GM12878 (cell line): ENCODE measurements around the gene RALGPS1. TPM values are rescaled to one million over a fixed set of nuclear protein-coding genes. Genes with fewer than 3 reads are reported as not detected.

Source experiments
- ATAC-seq: fragments of 200-7000 bp; cut with Tn5 transposase; 3 replicates; pipeline ENCODE4 v1.9.1; 2020; ENCODE audit warnings: mild to moderate bottlenecking, moderate library complexity
- BruUV-seq: library from RNA; stranded (reverse); fragments of 400-500 nt; replicated peaks from 2 replicates; lab custom pipeline; 2021; lab: Mats Ljungman, UMichigan
- CTCF ChIA-PET: fragments of 300-600 bp; sonication (Branson Sonifier 250); formaldehyde crosslinking; extraction: SDS; loops from one replicate; lab custom pipeline; 2021; ENCODE audit warnings: inconsistent platforms; lab: Yijun Ruan, JAX
- POLR2A ChIA-PET: fragments of 350-600 bp; formaldehyde crosslinking; extraction: SDS; loops from one replicate; lab custom pipeline; 2021; ENCODE audit warnings: inconsistent platforms; lab: Charles Lee
- RAD21 ChIA-PET: fragments of 300-600 bp; sonication (Branson Sonifier 250); formaldehyde crosslinking; loops from one replicate; lab custom pipeline; 2023; ENCODE audit warnings: antibody characterized with exemption; ENCODE audit not compliant: unreplicated experiment; lab: Charles Lee
- SMC1A ChIA-PET: fragments of 300-600 bp; sonication (Branson Sonifier 250); formaldehyde crosslinking; loops from one replicate; lab custom pipeline; 2023; ENCODE audit not compliant: unreplicated experiment, uncharacterized antibody; lab: Charles Lee
- DNase-seq: peaks from one replicate; pipeline ENCODE4 v3.0.0-alpha.2; 2011; ENCODE audit warnings: low read depth, low spot score
- FAIRE-seq: peaks from 3 replicates; lab custom pipeline; 2011; peaks lifted over from hg19 to GRCh38; lab: Jason Lieb, UNC
- H2AFZ ChIP-seq: 2 replicates; pipeline ENCODE4 v1.6.0; 2011; ENCODE audit warnings: low read depth, low read length, control low read depth; ENCODE audit not compliant: control insufficient read depth
- H3K27ac ChIP-seq: 2 replicates; pipeline ENCODE4 v1.5.1; 2011; ENCODE audit warnings: control low read depth; ENCODE audit not compliant: control insufficient read depth, insufficient read depth
- H3K27me3 ChIP-seq, 2 experiments: replicated peaks in 1 of 2; 2 replicates each; pipeline versions ENCODE4 v1.6.0 to v1.6.1; 2011; ENCODE audit warnings: low read length in 1 of 2; ENCODE audit not compliant: control insufficient read depth in 2 of 2, insufficient read depth in 2 of 2
- H3K36me3 ChIP-seq, 2 experiments: 2 replicates each; pipeline ENCODE4 v1.5.1; 2011; ENCODE audit warnings: low read length in 1 of 2; ENCODE audit not compliant: control insufficient read depth in 2 of 2, insufficient read depth in 2 of 2
- H3K4me1 ChIP-seq: 2 replicates; pipeline ENCODE4 v1.6.1; 2011; ENCODE audit warnings: mild to moderate bottlenecking, low read length, moderate library complexity, mixed read lengths; ENCODE audit not compliant: control insufficient read depth, insufficient read depth
- H3K4me2 ChIP-seq: 2 replicates; pipeline ENCODE4 v1.6.0; 2011; ENCODE audit warnings: control low read depth; ENCODE audit not compliant: control insufficient read depth, insufficient read depth
- H3K4me3 ChIP-seq: fragments of 200-600 bp; sonication (generic); 2 replicates; pipeline ENCODE4 v1.5.1; 2016
- H3K79me2 ChIP-seq: 2 replicates; pipeline ENCODE4 v1.6.0; 2011; ENCODE audit warnings: low read length; ENCODE audit not compliant: control insufficient read depth, insufficient read depth
- H3K9ac ChIP-seq: 2 replicates; pipeline ENCODE4 v1.8.0; 2011; ENCODE audit warnings: low read length, control low read depth, mixed read lengths; ENCODE audit not compliant: control insufficient read depth, insufficient read depth
- H3K9me3 ChIP-seq: replicated peaks from 3 replicates; pipeline ENCODE4 v1.5.1; 2011; ENCODE audit warnings: mild to moderate bottlenecking, low read length; ENCODE audit not compliant: control insufficient read depth, insufficient read depth
- H4K20me1 ChIP-seq: 2 replicates; pipeline ENCODE4 v1.6.0; 2011; ENCODE audit not compliant: control insufficient read depth, insufficient read depth
- BCL3 ChIP-seq: IDR thresholded peaks from 2 replicates; pipeline ENCODE4 v1.6.1; 2011; ENCODE audit warnings: borderline replicate concordance, low read depth, mild to moderate bottlenecking, moderate library complexity, low read length; ENCODE audit not compliant: insufficient read depth, poor library complexity, severe bottlenecking
- EGR1 ChIP-seq, 2 experiments: IDR thresholded peaks; 1 replicate in 1 of 2; 2 replicates in 1 of 2; pipeline ENCODE4 v1.6.1; 2011 to 2012; ENCODE audit warnings: low read depth in 2 of 2, low read length in 2 of 2, borderline replicate concordance in 1 of 2, mild to moderate bottlenecking in 1 of 2, moderate library complexity in 1 of 2
- EZH2 ChIP-seq: IDR thresholded peaks from 2 replicates; pipeline ENCODE4 v1.6.1; 2012; ENCODE audit warnings: low read depth, mild to moderate bottlenecking, control low read depth, inconsistent platforms, low read length, borderline replicate concordance; ENCODE audit not compliant: control insufficient read depth
- FOXM1 ChIP-seq: IDR thresholded peaks from 2 replicates; pipeline ENCODE4 v1.6.1; 2012; ENCODE audit warnings: low read depth, mild to moderate bottlenecking, inconsistent platforms, low read length, moderate library complexity
- IKZF1 ChIP-seq: fragments of 450-650 bp; conservative IDR thresholded peaks from 2 replicates; pipeline ENCODE4 v1.6.1; 2017; ENCODE audit warnings: antibody characterized with exemption, mild to moderate bottlenecking
- NFIC ChIP-seq: IDR thresholded peaks from 2 replicates; pipeline ENCODE4 v1.6.1; 2012; ENCODE audit warnings: low read depth, mild to moderate bottlenecking, inconsistent platforms, low read length, moderate library complexity
- PAX5 ChIP-seq: IDR thresholded peaks from 2 replicates; pipeline ENCODE4 v1.6.1; 2011; ENCODE audit warnings: low read depth, low read length, borderline replicate concordance
- POLR2A ChIP-seq: IDR thresholded peaks from 2 replicates; pipeline ENCODE4 v1.6.1; 2011; ENCODE audit warnings: low read depth, mild to moderate bottlenecking, low read length
- POLR2AphosphoS2 ChIP-seq: IDR thresholded peaks from 2 replicates; pipeline ENCODE4 v1.6.1; 2011; ENCODE audit warnings: low read depth, mild to moderate bottlenecking, low read length, improper control_type of control experiment, moderate library complexity
- RBBP5 ChIP-seq: fragments of 200-600 bp; sonication (generic); conservative IDR thresholded peaks from 2 replicates; pipeline ENCODE4 v1.6.1; 2016
- RELB ChIP-seq: fragments of 450-650 bp; IDR thresholded peaks from 2 replicates; pipeline ENCODE4 v1.6.1; 2017; ENCODE audit warnings: low read depth, mild to moderate bottlenecking, moderate library complexity
- SMAD1 ChIP-seq: fragments of 450-650 bp; IDR thresholded peaks from 2 replicates; pipeline ENCODE4 v1.6.1; 2018; ENCODE audit warnings: mild to moderate bottlenecking, low read depth; ENCODE audit not compliant: partially characterized antibody
- SMC3 ChIP-seq: IDR thresholded peaks from 2 replicates; pipeline ENCODE4 v1.6.1; 2011; ENCODE audit warnings: low read length, improper control_type of control experiment, borderline replicate concordance
- SP1 ChIP-seq: IDR thresholded peaks from one replicate; pipeline ENCODE4 v1.6.1; 2011; ENCODE audit warnings: low read depth, low read length
- SUZ12 ChIP-seq: fragments of 200-600 bp; sonication (generic); IDR thresholded peaks from one replicate; pipeline ENCODE4 v1.6.1; 2018; ENCODE audit warnings: antibody characterized with exemption, mild to moderate bottlenecking; ENCODE audit not compliant: unreplicated experiment
- TARDBP ChIP-seq: IDR thresholded peaks from 2 replicates; pipeline ENCODE4 v1.6.1; 2016; ENCODE audit warnings: borderline replicate concordance
- TCF3 ChIP-seq: IDR thresholded peaks from 2 replicates; pipeline ENCODE4 v1.6.1; 2012; ENCODE audit warnings: low read depth, mild to moderate bottlenecking, low read length, borderline replicate concordance; ENCODE audit not compliant: insufficient read depth
- YBX1 ChIP-seq: fragments of 450-650 bp; IDR thresholded peaks from 2 replicates; pipeline ENCODE4 v1.6.1; 2016; ENCODE audit warnings: antibody characterized with exemption
- ZNF274 ChIP-seq: IDR thresholded peaks from one replicate; pipeline ENCODE4 v1.8.0; 2011; ENCODE audit not compliant: insufficient read length, insufficient read depth
- WGBS: methylation state at CpG from one replicate; pipeline ENCODE4 v1.1.6; 2016; ENCODE audit warnings: low lambda C conversion rate; ENCODE audit not compliant: insufficient replicate concordance, insufficient coverage; ENCODE audit errors: missing lambda C conversion rate; 5-methylcytosine and 5-hydroxymethylcytosine counted together
- in situ Hi-C: fragments of 300-500 bp; cut with MboI; formaldehyde crosslinking; loops from 9 replicates; pipeline ENCODE4 v1.14.3; 2018; ENCODE audit warnings: mixed read lengths
- intact Hi-C: fragments of 100-400 bp; cut with micrococcal nuclease; formaldehyde crosslinking; loops from one replicate; pipeline ENCODE4 v1.14.2; 2022; ENCODE audit not compliant: unreplicated experiment
- polyA plus RNA-seq, 11 experiments: library from polyadenylated mRNA; depleted of rRNA in 4 of 11; unstranded in 6 of 11; stranded (reverse) in 5 of 11; fragments of >200 nt; fragmentation: Nextera tagmentation in 4 of 11; fragmentation: Illumina TruSeq in 1 of 11; extraction: Ambion mirVana in 4 of 11; extraction: Trizol in 1 of 11; gene quantifications; 1 replicate in 1 of 11; 2 replicates in 10 of 11; pipeline versions ENCODE4 v1.2.1 to v1.2.3, GENCODE V29; 2011 to 2016; ENCODE audit warnings: inconsistent platforms in 2 of 11, missing spikeins in 2 of 11, low read depth in 1 of 11
- total RNA-seq, 4 experiments: library from RNA; depleted of rRNA in 3 of 4; stranded (reverse); fragments of >200 nt in 3 of 4; fragmentation: Illumina TruSeq in 1 of 4; extraction: Trizol in 1 of 4; gene quantifications; 2 replicates each; pipeline versions ENCODE4 v1.2.1 to v1.2.3, GENCODE V29; 2013 to 2021

RALGPS1 gene
- total and polyA plus RNA-seq, 10 of the 15 experiments (the other 5 are each of a cell fraction or from before 2014, with no cell fraction given) = 0.13 to 5.6 (median 2.7) TPM

- no peaks in the 10 kb centered on the region; a peak in 1 of 4 replicates for H3K36me3 ChIP-seq
- H4K20me1 ChIP-seq = no peaks in the 10 kb centered on the region
- no peaks in the 10 kb centered on the region for H3K27me3 ChIP-seq
- H3K4me2 ChIP-seq = no peak overlapping the region
- intact Hi-C loops = no loop called here
- no peak for ATAC-seq
- no peak overlapping the region for H3K27ac ChIP-seq
- POLR2A ChIA-PET = no interaction called here
- no peak for FAIRE-seq
- CTCF ChIA-PET = interaction anchor here (0.6 to 0.8 kb wide), 2 partner anchors 608 to 1702 kb away, joined by 3 to 4 read pairs; no protein-coding TSS in a partner anchor
- RAD21 ChIA-PET = no interaction called here
- SMC1A ChIA-PET = no interaction called here
- in situ Hi-C loops = no loop called here
- no peaks in the 10 kb centered on the region for H3K4me1 ChIP-seq
- no peak overlapping the region for H3K9ac ChIP-seq
- H2AFZ ChIP-seq = no peak overlapping the region
- no peaks in the 10 kb centered on the region for H3K79me2 ChIP-seq
- 36% methylated on average over 5 of the region's 5 CpGs for WGBS
- no peak for DNase-seq
- no TSS peak for BruUV-seq
- TF ChIP-seq IKZF1 (no peak), RELB (no peak), FOXM1 (no peak), ZNF274 (no peak), POLR2A (no peak), RBBP5 (no peak), POLR2AphosphoS2 (no peak), TCF3 (no peak), YBX1 (no peak), EZH2 (no peak), NFIC (no peak), SMAD1 (no peak), BCL3 (no peak), SMC3 (no peak), PAX5 (no peak), SP1 (no peak), TARDBP (no peak), EGR1 (IDR thresholded peaks at IDR 0.05; ENCODE audit: borderline replicate concordance in 1 of 2, low read depth in 2 of 2, low read length in 2 of 2) (no peak), SUZ12 (no peak)
- no peaks in the 10 kb centered on the region for H3K9me3 ChIP-seq
- no peak overlapping the region for H3K4me3 ChIP-seq
These were observed 21.0 kb downstream of the RALGPS1 start for GRCh38 chr9:126935630-126936029.
